IMR-90 (cell line): ENCODE data around the gene GRAMD1C. TPM values are rescaled to one million over a fixed set of nuclear protein-coding genes. Genes with fewer than 3 reads are reported as not detected.

ENCODE experiments used
- ATAC-seq: fragments of 200-7000 bp; cut with Tn5 transposase; 2 replicates; pipeline ENCODE4 v1.9.1; 2020; ENCODE audit warnings: low read depth, mild to moderate bottlenecking, moderate library complexity
- BruUV-seq: library from RNA; stranded (reverse); fragments of 400-500 nt; replicated peaks from 2 replicates; lab custom pipeline; 2021; lab: Mats Ljungman, UMichigan
- CTCF ChIA-PET: fragments of 300-600 bp; formaldehyde crosslinking; extraction: SDS; loops from one replicate; lab custom pipeline; 2021; ENCODE audit warnings: antibody characterized with exemption; lab: Yijun Ruan, JAX
- POLR2A ChIA-PET: fragments of 300-600 bp; sonication (Branson Sonifier 250); formaldehyde crosslinking; loops from one replicate; lab custom pipeline; 2022; ENCODE audit warnings: antibody characterized with exemption; ENCODE audit not compliant: unreplicated experiment; lab: Charles Lee
- DNase-seq: peaks from one replicate; pipeline ENCODE4 v3.0.0; 2013
- H2AFZ ChIP-seq: replicated peaks from 2 replicates; pipeline ENCODE3; 2013; ENCODE audit warnings: low read length, mild to moderate bottlenecking; ENCODE audit not compliant: poor library complexity
- H2AK5ac ChIP-seq: 2 replicates; pipeline ENCODE4 v1.6.1; 2013; ENCODE audit warnings: low read depth, low read length, inconsistent platforms
- H2AK9ac ChIP-seq: replicated peaks from 2 replicates; pipeline ENCODE3; 2013; ENCODE audit warnings: mild to moderate bottlenecking, low read depth, low read length, moderate library complexity; ENCODE audit not compliant: poor library complexity
- H2BK120ac ChIP-seq: 2 replicates; pipeline ENCODE4 v1.6.1; 2013; ENCODE audit warnings: low read depth, low read length, inconsistent platforms
- H2BK15ac ChIP-seq: 3 replicates; pipeline ENCODE4 v1.6.1; 2013; ENCODE audit warnings: low read depth, low read length, inconsistent platforms
- H2BK20ac ChIP-seq: 2 replicates; pipeline ENCODE4 v1.6.1; 2013; ENCODE audit warnings: low read depth, mild to moderate bottlenecking, inconsistent platforms, low read length, moderate library complexity
- H2BK5ac ChIP-seq: 2 replicates; pipeline ENCODE4 v1.6.1; 2013; ENCODE audit warnings: mild to moderate bottlenecking, low read depth, low read length, inconsistent platforms; ENCODE audit not compliant: poor library complexity, severe bottlenecking
- H3K14ac ChIP-seq: replicated peaks from 2 replicates; pipeline ENCODE4 v1.6.1; 2013; ENCODE audit warnings: low read depth, low read length, inconsistent platforms
- H3K18ac ChIP-seq: 2 replicates; pipeline ENCODE4 v1.6.1; 2013; ENCODE audit warnings: low read depth, low read length, control low read depth
- H3K23ac ChIP-seq: 2 replicates; pipeline ENCODE4 v1.6.1; 2013; ENCODE audit warnings: low read depth, low read length, inconsistent platforms
- H3K27ac ChIP-seq: 2 replicates; pipeline ENCODE4 v1.5.1; 2013; ENCODE audit warnings: mild to moderate bottlenecking, control low read depth, low read length; ENCODE audit not compliant: insufficient read depth
- H3K27me3 ChIP-seq: 2 replicates; pipeline ENCODE4 v1.6.1; 2013; ENCODE audit warnings: low read length; ENCODE audit not compliant: control insufficient read depth, insufficient read depth
- H3K36me3 ChIP-seq: 2 replicates; pipeline ENCODE4 v1.6.1; 2013; ENCODE audit warnings: low read length, mixed read lengths; ENCODE audit not compliant: control insufficient read depth, insufficient read depth
- H3K4ac ChIP-seq: 2 replicates; pipeline ENCODE4 v1.6.1; 2013; ENCODE audit warnings: low read depth, low read length, inconsistent platforms
- H3K4me1 ChIP-seq: 2 replicates; pipeline ENCODE4 v1.6.1; 2013; ENCODE audit warnings: low read length, mixed read lengths; ENCODE audit not compliant: control insufficient read depth, insufficient read depth
- H3K4me2 ChIP-seq: 2 replicates; pipeline ENCODE4 v1.6.1; 2013; ENCODE audit warnings: low read depth, mild to moderate bottlenecking, control low read depth, low read length, moderate library complexity
- H3K4me3 ChIP-seq: 2 replicates; pipeline ENCODE4 v1.5.1; 2013; ENCODE audit warnings: low read depth, mild to moderate bottlenecking, control low read depth, low read length, moderate library complexity; ENCODE audit not compliant: insufficient read depth
- H3K56ac ChIP-seq: 2 replicates; pipeline ENCODE4 v1.6.1; 2013; ENCODE audit warnings: low read length, inconsistent platforms; ENCODE audit not compliant: insufficient read depth; ENCODE audit errors: extremely low read depth
- H3K79me1 ChIP-seq, 2 experiments: 2 replicates each; pipeline ENCODE4 v1.6.1; 2013; ENCODE audit warnings: low read length in 2 of 2, inconsistent platforms in 1 of 2, low read depth in 1 of 2
- H3K9ac ChIP-seq: 2 replicates; pipeline ENCODE4 v1.6.1; 2013; ENCODE audit warnings: low read depth, low read length, control low read depth
- H3K9me1 ChIP-seq: 2 replicates; pipeline ENCODE4 v1.6.1; 2013; ENCODE audit warnings: low read length, inconsistent platforms; ENCODE audit not compliant: insufficient read depth
- H3K9me3 ChIP-seq: 2 replicates; pipeline ENCODE4 v1.6.1; 2013; ENCODE audit warnings: low read length; ENCODE audit not compliant: control insufficient read depth, insufficient read depth
- H4K20me1 ChIP-seq: 2 replicates; pipeline ENCODE4 v1.6.1; 2013; ENCODE audit warnings: low read length, inconsistent platforms; ENCODE audit not compliant: insufficient read depth
- H4K5ac ChIP-seq: 2 replicates; pipeline ENCODE4 v1.6.1; 2013; ENCODE audit warnings: mild to moderate bottlenecking, low read depth, low read length, control low read depth
- H4K8ac ChIP-seq, 2 experiments: 2 replicates each; pipeline ENCODE4 v1.6.1; 2013; ENCODE audit warnings: low read depth in 2 of 2, low read length in 2 of 2, control low read depth in 1 of 2, inconsistent platforms in 1 of 2
- H4K91ac ChIP-seq: 2 replicates; pipeline ENCODE4 v1.6.1; 2013; ENCODE audit warnings: low read depth, low read length, inconsistent platforms; ENCODE audit not compliant: insufficient read depth
- BHLHE40 ChIP-seq: fragments of 150-350 bp; IDR thresholded peaks from 2 replicates; pipeline ENCODE4 v1.6.1; 2016; ENCODE audit warnings: mild to moderate bottlenecking, low read depth, low read length
- CEBPB ChIP-seq: IDR thresholded peaks from 2 replicates; pipeline ENCODE4 v1.6.1; 2012; ENCODE audit warnings: low read depth, low read length, improper control_type of control experiment
- CHD1 ChIP-seq: IDR thresholded peaks from 2 replicates; pipeline ENCODE4 v1.6.1; 2012; ENCODE audit warnings: low read depth, low read length, improper control_type of control experiment
- FOS ChIP-seq: fragments of 150-350 bp; IDR thresholded peaks from 2 replicates; pipeline ENCODE4 v1.6.1; 2016; ENCODE audit warnings: low read depth, low read length
- MAFK ChIP-seq: IDR thresholded peaks from 2 replicates; pipeline ENCODE4 v1.6.1; 2012; ENCODE audit warnings: low read depth, low read length, improper control_type of control experiment
- MAZ ChIP-seq: IDR thresholded peaks from 2 replicates; pipeline ENCODE4 v1.6.1; 2012; ENCODE audit warnings: low read depth, mild to moderate bottlenecking, low read length, improper control_type of control experiment, moderate library complexity, borderline replicate concordance
- MXI1 ChIP-seq: IDR thresholded peaks from 2 replicates; pipeline ENCODE4 v1.6.1; 2012; ENCODE audit warnings: low read depth, mild to moderate bottlenecking, low read length, moderate library complexity, borderline replicate concordance
- NFE2L2 ChIP-seq: fragments of 150-350 bp; IDR thresholded peaks from 2 replicates; pipeline ENCODE4 v1.6.1; 2016; ENCODE audit warnings: low read depth, mild to moderate bottlenecking, low read length
- POLR2A ChIP-seq: IDR thresholded peaks from 2 replicates; pipeline ENCODE4 v1.6.1; 2012; ENCODE audit warnings: mild to moderate bottlenecking, low read depth, low read length
- RAD21 ChIP-seq: IDR thresholded peaks from 2 replicates; pipeline ENCODE4 v1.6.1; 2012; ENCODE audit warnings: low read length, improper control_type of control experiment
- RFX5 ChIP-seq: IDR thresholded peaks from 2 replicates; pipeline ENCODE4 v1.8.0; 2012; ENCODE audit warnings: low read depth, mild to moderate bottlenecking, low read length, moderate library complexity
- SMC3 ChIP-seq: fragments of 150-350 bp; IDR thresholded peaks from 2 replicates; pipeline ENCODE4 v1.6.1; 2016; ENCODE audit warnings: low read depth, mild to moderate bottlenecking, antibody characterized with exemption, low read length, moderate library complexity
- WGBS, 2 experiments: methylation state at CpG; one replicate each; pipeline versions ENCODE4 v1.1.5 to v1.1.7; 2013; ENCODE audit warnings: missing lambda C conversion rate in 2 of 2; ENCODE audit not compliant: insufficient read length in 1 of 2; ENCODE audit errors: extremely low coverage in 2 of 2; 5-methylcytosine and 5-hydroxymethylcytosine counted together
- dilution Hi-C: fragments of 300-500 bp; cut with HindIII; formaldehyde crosslinking; loops from one replicate; pipeline ENCODE4 v1.14.3; 2018; ENCODE audit warnings: low sequenced_read_pairs; ENCODE audit not compliant: unreplicated experiment
- in situ Hi-C: fragments of 300-500 bp; cut with MboI; formaldehyde crosslinking; loops from 3 replicates; pipeline ENCODE4 v1.14.3; 2019; ENCODE audit warnings: low sequenced_read_pairs, inconsistent platforms, mixed read lengths
- intact Hi-C: fragments of 100-400 bp; cut with micrococcal nuclease; formaldehyde crosslinking; loops from 2 replicates; pipeline ENCODE4 v1.10.0; 2022
- polyA plus RNA-seq, 3 experiments: library from polyadenylated mRNA; depleted of rRNA; stranded (reverse); fragments of >200 nt; gene quantifications; 2 replicates each; pipeline ENCODE4 v1.2.3, GENCODE V29; 2012; ENCODE audit warnings: low replicate concordance in 1 of 3
- total RNA-seq: library from RNA; depleted of rRNA; stranded (reverse); fragments of >200 nt; gene quantifications from 2 replicates; pipeline ENCODE4 v1.2.3, GENCODE V29; 2012
- TF ChIP-seq, protein P1 (sequence below): conservative IDR thresholded peaks from 2 replicates; pipeline ENCODE4 v1.5.1; 2012; ENCODE audit warnings: mild to moderate bottlenecking, low read depth, low read length, improper control_type of control experiment
- TF ChIP-seq, protein P2 (sequence below): fragments of 150-350 bp; IDR thresholded peaks from 2 replicates; pipeline ENCODE4 v1.6.1; 2016; ENCODE audit warnings: low read depth, mild to moderate bottlenecking, low read length, moderate library complexity, borderline replicate concordance
- TF ChIP-seq, protein P3 (sequence below): fragments of 150-350 bp; IDR thresholded peaks from 2 replicates; pipeline ENCODE4 v1.6.1; 2017; ENCODE audit warnings: mild to moderate bottlenecking, antibody characterized with exemption, low read length, low read depth

Gene GRAMD1C
- total and polyA plus RNA-seq, 2 of the 4 experiments (the other 2 are of a cell fraction): 2.5 to 5.0 TPM

DNA sequence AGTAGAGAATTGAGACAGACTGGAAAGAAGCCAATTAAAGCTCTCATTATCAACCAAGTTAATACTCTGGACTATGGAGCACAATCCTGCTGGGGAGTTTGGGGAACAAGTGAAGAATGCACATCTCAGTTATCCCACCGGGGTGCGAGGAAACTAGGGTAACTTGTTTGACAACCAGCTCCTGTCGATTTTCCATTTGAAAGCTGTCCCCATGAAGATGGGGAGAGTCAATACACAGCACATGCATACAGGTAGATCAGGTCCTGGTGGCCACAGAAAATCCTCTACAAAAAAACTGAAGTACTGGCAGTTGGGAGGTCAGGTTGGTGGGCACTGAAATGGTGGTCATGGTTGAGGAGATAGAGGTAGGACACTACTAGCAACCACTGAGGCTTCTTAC, 25.7 kb upstream of the GRAMD1C start:
- no peak for TF ChIP-seq RAD21
- TF ChIP-seq, protein P1, sequence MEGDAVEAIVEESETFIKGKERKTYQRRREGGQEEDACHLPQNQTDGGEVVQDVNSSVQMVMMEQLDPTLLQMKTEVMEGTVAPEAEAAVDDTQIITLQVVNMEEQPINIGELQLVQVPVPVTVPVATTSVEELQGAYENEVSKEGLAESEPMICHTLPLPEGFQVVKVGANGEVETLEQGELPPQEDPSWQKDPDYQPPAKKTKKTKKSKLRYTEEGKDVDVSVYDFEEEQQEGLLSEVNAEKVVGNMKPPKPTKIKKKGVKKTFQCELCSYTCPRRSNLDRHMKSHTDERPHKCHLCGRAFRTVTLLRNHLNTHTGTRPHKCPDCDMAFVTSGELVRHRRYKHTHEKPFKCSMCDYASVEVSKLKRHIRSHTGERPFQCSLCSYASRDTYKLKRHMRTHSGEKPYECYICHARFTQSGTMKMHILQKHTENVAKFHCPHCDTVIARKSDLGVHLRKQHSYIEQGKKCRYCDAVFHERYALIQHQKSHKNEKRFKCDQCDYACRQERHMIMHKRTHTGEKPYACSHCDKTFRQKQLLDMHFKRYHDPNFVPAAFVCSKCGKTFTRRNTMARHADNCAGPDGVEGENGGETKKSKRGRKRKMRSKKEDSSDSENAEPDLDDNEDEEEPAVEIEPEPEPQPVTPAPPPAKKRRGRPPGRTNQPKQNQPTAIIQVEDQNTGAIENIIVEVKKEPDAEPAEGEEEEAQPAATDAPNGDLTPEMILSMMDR: no peak
- no peak for TF ChIP-seq CHD1
- no peak for TF ChIP-seq BHLHE40
- TF ChIP-seq, protein P2, sequence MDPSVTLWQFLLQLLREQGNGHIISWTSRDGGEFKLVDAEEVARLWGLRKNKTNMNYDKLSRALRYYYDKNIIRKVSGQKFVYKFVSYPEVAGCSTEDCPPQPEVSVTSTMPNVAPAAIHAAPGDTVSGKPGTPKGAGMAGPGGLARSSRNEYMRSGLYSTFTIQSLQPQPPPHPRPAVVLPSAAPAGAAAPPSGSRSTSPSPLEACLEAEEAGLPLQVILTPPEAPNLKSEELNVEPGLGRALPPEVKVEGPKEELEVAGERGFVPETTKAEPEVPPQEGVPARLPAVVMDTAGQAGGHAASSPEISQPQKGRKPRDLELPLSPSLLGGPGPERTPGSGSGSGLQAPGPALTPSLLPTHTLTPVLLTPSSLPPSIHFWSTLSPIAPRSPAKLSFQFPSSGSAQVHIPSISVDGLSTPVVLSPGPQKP: no peak
- no peak for TF ChIP-seq MXI1
- no peak for TF ChIP-seq MAZ
- TF ChIP-seq NFE2L2: no peak
- TF ChIP-seq, protein P3, sequence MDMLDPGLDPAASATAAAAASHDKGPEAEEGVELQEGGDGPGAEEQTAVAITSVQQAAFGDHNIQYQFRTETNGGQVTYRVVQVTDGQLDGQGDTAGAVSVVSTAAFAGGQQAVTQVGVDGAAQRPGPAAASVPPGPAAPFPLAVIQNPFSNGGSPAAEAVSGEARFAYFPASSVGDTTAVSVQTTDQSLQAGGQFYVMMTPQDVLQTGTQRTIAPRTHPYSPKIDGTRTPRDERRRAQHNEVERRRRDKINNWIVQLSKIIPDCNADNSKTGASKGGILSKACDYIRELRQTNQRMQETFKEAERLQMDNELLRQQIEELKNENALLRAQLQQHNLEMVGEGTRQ: no peak
- no peak for TF ChIP-seq SMC3
- no peak for TF ChIP-seq POLR2A
- no peak for TF ChIP-seq CEBPB
- no peak for TF ChIP-seq MAFK
- no peak for TF ChIP-seq FOS
- TF ChIP-seq RFX5: no peak
- no peak for ATAC-seq
- no peaks in the 10 kb centered on the region for H3K79me1 ChIP-seq
- no peak overlapping the region for H4K91ac ChIP-seq
- no peak overlapping the region for H4K8ac ChIP-seq
- no peak overlapping the region for H3K14ac ChIP-seq
- no CpG with 5 or more reads among the region's 3 CpGs for WGBS, 2 experiments
- DNase-seq: no peak
- no peaks in the 10 kb centered on the region for H3K4me1 ChIP-seq
- no peak overlapping the region for H3K4me2 ChIP-seq
- H3K9me3 ChIP-seq: no peaks in the 10 kb centered on the region
- H3K4me3 ChIP-seq: no peak overlapping the region
- no peak overlapping the region for H2BK5ac ChIP-seq
- dilution Hi-C loops (no loop called here), in situ Hi-C loops (no loop called here), intact Hi-C loops (no loop called here)
- H3K27ac ChIP-seq: no peak overlapping the region
- no peak overlapping the region for H2BK20ac ChIP-seq
- H3K23ac ChIP-seq: no peak overlapping the region
- no peak overlapping the region for H4K5ac ChIP-seq
- H3K9ac ChIP-seq: no peak overlapping the region
- no peak overlapping the region for H3K18ac ChIP-seq
- no peak overlapping the region for H3K4ac ChIP-seq
- H2AFZ ChIP-seq: no peak overlapping the region
- no peak overlapping the region for H2BK120ac ChIP-seq
- POLR2A ChIA-PET: no interaction called here
- no peak overlapping the region for H2BK15ac ChIP-seq
- no peak overlapping the region for H2AK5ac ChIP-seq
- CTCF ChIA-PET: interaction anchor here (1.9 kb wide), 1 partner anchor 13 kb away, joined by 4 read pairs; no protein-coding TSS in a partner anchor
- H3K56ac ChIP-seq: no peak overlapping the region
- H3K36me3 ChIP-seq: peaks cover 1% of the 10 kb centered on the region; the same call in 1 of the 2 replicates
- no peaks in the 10 kb centered on the region for H3K27me3 ChIP-seq
- H4K20me1 ChIP-seq: no peaks in the 10 kb centered on the region
- H3K9me1 ChIP-seq: no peaks in the 10 kb centered on the region
- H2AK9ac ChIP-seq: no peak overlapping the region
- BruUV-seq: no TSS peak
